Measurements from ENCODE around the gene CPM. TPM values are rescaled to one million over a fixed set of nuclear protein-coding genes. Genes with fewer than 3 reads are reported as not detected.

CPM gene
- total and polyA plus RNA-seq, 10 donors, result 3.5 to 189 (median 52.5) TPM

DNA sequence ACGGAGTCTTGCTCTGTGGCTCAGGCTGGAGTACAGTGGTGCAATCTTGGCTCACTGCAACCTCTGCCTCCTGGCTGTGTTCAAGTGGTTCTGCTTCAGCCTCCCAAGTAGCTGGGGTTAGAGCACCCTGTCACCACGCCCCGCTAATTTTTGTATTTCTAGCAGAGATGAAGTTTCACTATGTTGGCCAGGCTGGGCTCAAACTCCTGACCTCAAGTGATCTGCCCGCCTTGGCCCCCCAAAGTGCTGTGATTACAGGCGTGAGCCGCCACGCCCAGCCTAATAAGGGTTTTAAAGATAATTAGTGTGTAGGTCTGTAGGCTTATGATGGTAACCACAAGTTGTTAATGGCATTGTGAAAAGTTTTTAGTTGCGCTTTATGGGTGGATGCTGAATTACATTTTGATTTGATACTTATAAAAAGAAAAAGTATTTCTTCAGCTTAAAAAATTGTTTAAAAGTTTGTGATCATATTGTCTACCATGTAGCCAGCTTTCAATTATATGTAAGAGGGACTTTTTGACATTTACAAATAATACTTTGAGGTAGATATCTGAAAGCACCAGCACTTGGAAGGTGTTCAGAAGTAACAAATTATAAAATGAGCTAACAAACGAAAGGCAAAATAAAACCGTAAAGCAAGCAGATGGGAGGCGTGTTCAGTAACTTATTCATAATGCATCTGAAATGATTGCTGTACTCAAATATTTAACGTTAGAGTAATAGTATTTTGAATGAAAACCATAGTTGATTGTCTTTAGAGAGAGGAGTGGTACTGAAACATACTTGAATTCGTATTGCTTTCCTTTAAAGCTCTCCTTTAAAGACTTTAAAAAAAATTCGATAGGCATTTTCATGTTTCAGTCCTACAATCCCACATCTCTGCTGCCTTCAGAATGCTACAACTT is 87.9 kb downstream of the CPM start:
- 93 to 97% (median 94%) methylated on average over 14 of the region's 14 CpGs for WGBS, 5 donors
- DNase-seq, result no peak
- no peaks in the 10 kb centered on the region for H3K9me3 ChIP-seq
- peaks cover 0 to 5% (median 0%) of the 10 kb centered on the region in 6 donors for H3K4me1 ChIP-seq
- intact Hi-C loops (cut with DNase I; ENCODE audit: low total_unique reads), result loop anchor here (10.0 kb wide), 1 partner anchor 420 kb away; no protein-coding TSS in a partner anchor
- peaks cover 0 to 60% (median 27%) of the 10 kb centered on the region in 6 donors for H3K36me3 ChIP-seq
- TF ChIP-seq CTCF (IDR thresholded peaks at IDR 0.05 in 8 of 11, conservative IDR thresholded peaks at IDR 0.05 in 3 of 11) (no peak), POLR2AphosphoS5 (IDR thresholded peaks at IDR 0.05) (peak in 2 of 3 donors; percentile 21 to 28)
- H3K27me3 ChIP-seq (replicated peaks in 1 of 7), result no peaks in the 10 kb centered on the region
- no peak overlapping the region for H3K27ac ChIP-seq
- no peak overlapping the region for H3K4me3 ChIP-seq

GRCh38 chr12:68844318-68844745 is 88.6 kb downstream of the CPM start:
- H3K4me3 ChIP-seq, result no peak overlapping the region
- H3K9me3 ChIP-seq, result no peaks in the 10 kb centered on the region
- peaks cover 2 to 67% (median 34%) of the 10 kb centered on the region in 6 donors for H3K36me3 ChIP-seq
- H3K4me1 ChIP-seq, result peaks cover 0 to 5% (median 0%) of the 10 kb centered on the region in 6 donors
- WGBS, 5 donors, result 92 to 98% (median 95%) methylated on average over 4 of the region's 4 CpGs
- intact Hi-C loops (cut with DNase I; ENCODE audit: low total_unique reads), result loop anchor here (10.0 kb wide), 1 partner anchor 420 kb away; no protein-coding TSS in a partner anchor
- TF ChIP-seq POLR2AphosphoS5 (IDR thresholded peaks at IDR 0.05), result peak in 1 of 3 donors; percentile 45
- TF ChIP-seq CTCF (IDR thresholded peaks at IDR 0.05 in 8 of 11, conservative IDR thresholded peaks at IDR 0.05 in 3 of 11), result no peak
- H3K27ac ChIP-seq, result no peak overlapping the region
- no peak for DNase-seq
- no peaks in the 10 kb centered on the region for H3K27me3 ChIP-seq (replicated peaks in 1 of 7)

GRCh38 chr12:68842784-68843567 is 90.0 kb downstream of the CPM start:
- H3K27ac ChIP-seq, result no peak overlapping the region
- intact Hi-C loops (cut with DNase I; ENCODE audit: low total_unique reads), result loop anchor here (10.0 kb wide), 1 partner anchor 422 kb away; no protein-coding TSS in a partner anchor
- TF ChIP-seq POLR2A (IDR thresholded peaks at IDR 0.05), result no peak
- TF ChIP-seq POLR2AphosphoS5 (IDR thresholded peaks at IDR 0.05), result no peak
- TF ChIP-seq CTCF (IDR thresholded peaks at IDR 0.05 in 8 of 11, conservative IDR thresholded peaks at IDR 0.05 in 3 of 11), result no peak
- no peaks in the 10 kb centered on the region for H3K9me3 ChIP-seq
- DNase-seq, result no peak
- no peak overlapping the region for H3K4me3 ChIP-seq
- WGBS, 5 donors, result 66 to 84% (median 77%) methylated on average over 2 of the region's 2 CpGs
- H3K36me3 ChIP-seq, result peaks cover 6 to 81% (median 43%) of the 10 kb centered on the region in 6 donors
- H3K27me3 ChIP-seq (replicated peaks in 1 of 7), result no peaks in the 10 kb centered on the region
- H3K4me1 ChIP-seq, result peaks cover 0 to 5% (median 0%) of the 10 kb centered on the region in 6 donors
